Nephron (organoid): ENCODE results near the gene RBMS1.
"Not testable (repeated sequence)": the region's sequence is repeated elsewhere in the genome, so short reads cannot be mapped to it uniquely, and the experiment has no call there.

Experiments used
- H3K27ac Mint-ChIP-seq, 3 experiments: 2 replicates each; pipeline ENCODE4 v1.8.0; 2020; ENCODE audit warnings: mixed read lengths in 3 of 3, mild to moderate bottlenecking in 2 of 3, moderate library complexity in 1 of 3
- H3K27me3 Mint-ChIP-seq: 2 replicates; pipeline ENCODE4 v1.8.0; 2021; ENCODE audit warnings: low read depth, mild to moderate bottlenecking, moderate library complexity, mixed read lengths
- H3K36me3 Mint-ChIP-seq: 2 replicates; pipeline ENCODE4 v1.8.0; 2020; ENCODE audit warnings: low read depth, mixed read lengths
- H3K4me1 Mint-ChIP-seq: 2 replicates; pipeline ENCODE4 v1.8.0; 2020; ENCODE audit warnings: mixed read lengths
- H3K4me3 Mint-ChIP-seq, 3 experiments: 2 replicates each; pipeline ENCODE4 v1.8.0; 2020; ENCODE audit warnings: mild to moderate bottlenecking in 3 of 3, mixed read lengths in 3 of 3, moderate library complexity in 2 of 3
- H3K9me3 Mint-ChIP-seq: 2 replicates; pipeline ENCODE4 v1.8.0; 2020; ENCODE audit warnings: mixed read lengths
- CTCF ChIP-seq, 3 experiments: fragments of 200-600 bp; sonication (generic); IDR thresholded peaks; one replicate each; pipeline ENCODE4 v1.5.0; 2021; ENCODE audit warnings: antibody characterized with exemption in 3 of 3; ENCODE audit not compliant: unreplicated experiment in 3 of 3

RBMS1 gene

GRCh38 chr2:160367887-160368286 is 125.7 kb downstream of the RBMS1 start:
- Mint-ChIP-seq H3K9me3 (no peaks in the 10 kb centered on the region), H3K36me3 (peaks cover 27% of the 10 kb centered on the region), H3K4me1 (peaks cover 82% of the 10 kb centered on the region), H3K27ac (peak overlapping the region; percentile 78 to 90 (median 83)), H3K27me3 (no peaks in the 10 kb centered on the region), H3K4me3 (no peak overlapping the region)
- TF ChIP-seq CTCF (IDR thresholded peaks at IDR 0.05; ENCODE audit: unreplicated experiment in 3 of 3) = no peak

- H3K9me3 Mint-ChIP-seq, H3K4me3 Mint-ChIP-seq, H3K27me3 Mint-ChIP-seq: not testable (repeated sequence)
- Mint-ChIP-seq H3K36me3 (peaks cover 27% of the 10 kb centered on the region), H3K27ac (peak overlapping the region in 2 of 3 experiments; percentile 24 to 30), H3K4me1 (peaks cover 78% of the 10 kb centered on the region)
These were observed 126.5 kb downstream of the RBMS1 start for GRCh38 chr2:160367139-160367538.

- no peak for TF ChIP-seq CTCF (IDR thresholded peaks at IDR 0.05; ENCODE audit: unreplicated experiment in 3 of 3)
- H3K9me3 Mint-ChIP-seq = no peaks in the 10 kb centered on the region
- peak overlapping the region in 1 of 3 experiments; percentile 30 for H3K27ac Mint-ChIP-seq
- H3K27me3 Mint-ChIP-seq = no peaks in the 10 kb centered on the region
- H3K4me1 Mint-ChIP-seq = peaks cover 73% of the 10 kb centered on the region
- H3K36me3 Mint-ChIP-seq = peaks cover 27% of the 10 kb centered on the region
- no peak overlapping the region for H3K4me3 Mint-ChIP-seq
These were observed 127.1 kb downstream of the RBMS1 start for GRCh38 chr2:160366474-160366873.

GRCh38 chr2:160365716-160366367 is 127.8 kb downstream of the RBMS1 start:
- Mint-ChIP-seq H3K27ac (peak overlapping the region; percentile 2 to 50 (median 35)), H3K4me3 (peak overlapping the region in 1 of 3 experiments; percentile 3), H3K9me3 (no peaks in the 10 kb centered on the region), H3K27me3 (no peaks in the 10 kb centered on the region), H3K36me3 (peaks cover 27% of the 10 kb centered on the region), H3K4me1 (peaks cover 72% of the 10 kb centered on the region)
- no peak for TF ChIP-seq CTCF (IDR thresholded peaks at IDR 0.05; ENCODE audit: unreplicated experiment in 3 of 3)

- Mint-ChIP-seq H3K9me3 (no peaks in the 10 kb centered on the region), H3K4me3 (no peak overlapping the region), H3K27ac (peak overlapping the region in 2 of 3 experiments; percentile 8 to 35), H3K4me1 (peaks cover 60% of the 10 kb centered on the region), H3K27me3 (no peaks in the 10 kb centered on the region), H3K36me3 (peaks cover 27% of the 10 kb centered on the region)
- TF ChIP-seq CTCF (IDR thresholded peaks at IDR 0.05; ENCODE audit: unreplicated experiment in 3 of 3) = no peak
These were observed 129.2 kb downstream of the RBMS1 start for GRCh38 chr2:160364364-160364763.

GRCh38 chr2:160363961-160364360 is 129.6 kb downstream of the RBMS1 start:
- Mint-ChIP-seq H3K27ac (peak overlapping the region in 2 of 3 experiments; percentile 35 to 69), H3K4me3 (no peak overlapping the region), H3K27me3 (no peaks in the 10 kb centered on the region), H3K9me3 (no peaks in the 10 kb centered on the region), H3K4me1 (peaks cover 56% of the 10 kb centered on the region), H3K36me3 (peaks cover 27% of the 10 kb centered on the region)
- no peak for TF ChIP-seq CTCF (IDR thresholded peaks at IDR 0.05; ENCODE audit: unreplicated experiment in 3 of 3)
